Tibial nerve (tissue), 3 donors: ENCODE data around the gene RGPD6.
"Not testable (repeated sequence)": the region's sequence is repeated elsewhere in the genome, so short reads cannot be mapped to it uniquely, and the experiment has no call there.

Experiments
- POLR2A ChIP-seq, 2 donors: fragments of 450-650 bp; IDR thresholded peaks; one replicate each; pipeline ENCODE4 v1.6.1; 2017; ENCODE audit warnings: antibody characterized with exemption in 2 of 2, mild to moderate bottlenecking in 2 of 2, moderate library complexity in 2 of 2
- TF ChIP-seq, protein P1 (sequence below), 5 experiments: fragments of 200-600 bp in 3 of 5; fragments of 450-650 bp in 2 of 5; sonication (generic) in 3 of 5; IDR thresholded peaks; one replicate each; pipeline ENCODE4 v1.5.1; 2016 to 2019; ENCODE audit warnings: antibody characterized with exemption in 5 of 5, mild to moderate bottlenecking in 3 of 5, moderate library complexity in 2 of 5

DNA sequence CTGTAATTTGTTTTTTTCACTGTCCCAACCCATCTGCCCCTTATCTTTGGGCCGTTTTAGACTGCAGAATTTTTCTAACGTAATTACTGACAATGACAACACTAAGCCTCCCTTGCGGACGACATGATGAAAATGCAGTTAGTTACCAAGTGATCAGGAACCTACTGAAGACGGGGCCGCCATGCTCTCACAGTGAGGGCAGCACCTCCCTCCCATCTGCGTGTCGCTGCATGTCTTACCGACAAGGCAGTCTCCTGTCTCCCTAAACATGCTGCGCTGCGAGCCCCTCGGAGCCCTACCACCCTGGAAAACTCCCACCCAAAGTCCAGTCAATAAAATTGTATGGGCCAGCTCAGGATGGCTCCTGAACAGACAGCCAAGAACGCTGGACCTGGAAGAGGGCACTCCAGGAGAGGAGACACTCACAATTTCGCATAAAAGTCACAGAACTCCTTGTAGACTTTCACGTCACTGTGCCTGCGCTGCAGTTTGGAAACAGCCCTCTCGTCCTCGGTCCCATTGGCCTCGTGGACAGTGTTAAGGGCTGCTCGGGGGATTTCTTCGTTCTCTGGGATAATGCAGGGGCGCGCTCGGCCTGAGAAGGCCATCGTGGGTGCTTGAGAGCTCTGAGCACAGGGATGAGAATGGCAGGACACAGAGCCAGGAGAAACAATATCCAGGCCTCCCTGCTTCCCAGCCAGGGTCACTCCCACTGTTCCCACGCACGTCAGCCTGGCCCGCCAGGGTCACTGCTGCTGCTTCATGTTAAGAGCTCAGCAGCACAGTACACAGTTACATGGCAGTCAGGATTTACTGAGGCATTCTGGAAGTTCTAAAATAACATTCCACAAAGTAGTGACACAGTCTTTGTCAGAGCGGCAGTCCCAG, 104.6 kb downstream of the RGPD6 start, which contains the start of gene LIMS4:
- TF ChIP-seq, protein P1, sequence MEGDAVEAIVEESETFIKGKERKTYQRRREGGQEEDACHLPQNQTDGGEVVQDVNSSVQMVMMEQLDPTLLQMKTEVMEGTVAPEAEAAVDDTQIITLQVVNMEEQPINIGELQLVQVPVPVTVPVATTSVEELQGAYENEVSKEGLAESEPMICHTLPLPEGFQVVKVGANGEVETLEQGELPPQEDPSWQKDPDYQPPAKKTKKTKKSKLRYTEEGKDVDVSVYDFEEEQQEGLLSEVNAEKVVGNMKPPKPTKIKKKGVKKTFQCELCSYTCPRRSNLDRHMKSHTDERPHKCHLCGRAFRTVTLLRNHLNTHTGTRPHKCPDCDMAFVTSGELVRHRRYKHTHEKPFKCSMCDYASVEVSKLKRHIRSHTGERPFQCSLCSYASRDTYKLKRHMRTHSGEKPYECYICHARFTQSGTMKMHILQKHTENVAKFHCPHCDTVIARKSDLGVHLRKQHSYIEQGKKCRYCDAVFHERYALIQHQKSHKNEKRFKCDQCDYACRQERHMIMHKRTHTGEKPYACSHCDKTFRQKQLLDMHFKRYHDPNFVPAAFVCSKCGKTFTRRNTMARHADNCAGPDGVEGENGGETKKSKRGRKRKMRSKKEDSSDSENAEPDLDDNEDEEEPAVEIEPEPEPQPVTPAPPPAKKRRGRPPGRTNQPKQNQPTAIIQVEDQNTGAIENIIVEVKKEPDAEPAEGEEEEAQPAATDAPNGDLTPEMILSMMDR (IDR thresholded peaks at IDR 0.05), result not testable (repeated sequence)
- not testable (repeated sequence) for TF ChIP-seq POLR2A (IDR thresholded peaks at IDR 0.05)
